Measurements from ENCODE around the gene BOC.

Gene BOC

DNA sequence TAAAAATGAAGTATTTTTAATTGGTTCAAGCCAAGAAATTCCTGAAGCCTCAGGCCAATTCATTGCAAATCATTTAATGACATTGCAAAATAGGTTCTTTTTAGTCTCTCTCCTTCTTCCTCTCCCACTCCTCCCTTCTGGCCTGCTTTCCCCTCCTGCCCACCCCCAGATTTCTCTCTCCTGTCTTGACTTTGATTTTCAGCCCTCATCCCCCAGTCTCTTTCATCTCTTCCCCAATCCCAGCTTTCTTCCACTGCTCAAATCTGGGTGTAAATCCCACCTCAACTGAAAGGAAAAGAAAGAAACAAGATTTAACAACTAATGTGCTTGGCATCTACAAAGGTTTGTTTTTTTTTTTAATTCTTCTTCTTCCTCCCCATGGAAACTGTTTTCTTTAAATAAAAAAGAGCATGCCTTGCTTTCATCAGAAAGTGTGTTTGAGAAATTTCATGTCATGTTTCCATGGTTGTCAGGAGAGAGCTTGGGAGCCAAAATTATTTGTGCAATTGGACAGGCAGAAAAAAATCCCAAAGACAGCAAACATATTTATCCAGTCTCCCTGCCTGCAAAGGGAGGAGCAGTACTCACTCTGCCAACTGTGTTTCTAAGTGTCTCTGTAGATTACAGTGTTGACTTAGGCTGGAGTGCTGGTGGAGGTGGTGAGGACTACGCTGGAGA lies 50.4 kb downstream of the BOC start:
- no peak overlapping the region for H3K4me3 ChIP-seq (ENCODE audit: low read length)
- no peak for DNase-seq (ENCODE audit: low read depth)
- TF ChIP-seq, protein P1, sequence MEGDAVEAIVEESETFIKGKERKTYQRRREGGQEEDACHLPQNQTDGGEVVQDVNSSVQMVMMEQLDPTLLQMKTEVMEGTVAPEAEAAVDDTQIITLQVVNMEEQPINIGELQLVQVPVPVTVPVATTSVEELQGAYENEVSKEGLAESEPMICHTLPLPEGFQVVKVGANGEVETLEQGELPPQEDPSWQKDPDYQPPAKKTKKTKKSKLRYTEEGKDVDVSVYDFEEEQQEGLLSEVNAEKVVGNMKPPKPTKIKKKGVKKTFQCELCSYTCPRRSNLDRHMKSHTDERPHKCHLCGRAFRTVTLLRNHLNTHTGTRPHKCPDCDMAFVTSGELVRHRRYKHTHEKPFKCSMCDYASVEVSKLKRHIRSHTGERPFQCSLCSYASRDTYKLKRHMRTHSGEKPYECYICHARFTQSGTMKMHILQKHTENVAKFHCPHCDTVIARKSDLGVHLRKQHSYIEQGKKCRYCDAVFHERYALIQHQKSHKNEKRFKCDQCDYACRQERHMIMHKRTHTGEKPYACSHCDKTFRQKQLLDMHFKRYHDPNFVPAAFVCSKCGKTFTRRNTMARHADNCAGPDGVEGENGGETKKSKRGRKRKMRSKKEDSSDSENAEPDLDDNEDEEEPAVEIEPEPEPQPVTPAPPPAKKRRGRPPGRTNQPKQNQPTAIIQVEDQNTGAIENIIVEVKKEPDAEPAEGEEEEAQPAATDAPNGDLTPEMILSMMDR (IDR thresholded peaks at IDR 0.05; ENCODE audit: insufficient read depth, low read depth, low read length, missing control alignments) = no peak

DNA sequence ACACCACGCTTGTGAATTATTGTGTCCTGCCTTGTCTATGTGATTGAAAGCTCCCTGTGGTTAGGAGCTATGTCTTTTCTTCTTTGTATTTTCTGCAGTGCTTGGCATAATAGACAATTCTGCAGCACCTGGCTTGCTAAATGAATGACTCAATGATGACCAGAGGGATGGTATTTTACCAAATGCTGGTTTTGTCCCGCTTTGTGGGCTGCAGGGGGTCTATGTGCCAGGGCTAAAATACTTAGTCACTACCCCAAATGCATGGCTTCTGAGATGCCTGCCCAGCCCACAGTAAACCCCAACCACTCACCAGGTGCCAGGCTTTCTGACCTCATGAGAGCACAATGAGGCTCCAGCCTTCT lies 50.9 kb downstream of the BOC start:
- no peak overlapping the region for H3K4me3 ChIP-seq (ENCODE audit: low read length)
- DNase-seq (ENCODE audit: low read depth) = no peak
- TF ChIP-seq, protein P1 (IDR thresholded peaks at IDR 0.05; ENCODE audit: insufficient read depth, low read depth, low read length, missing control alignments) = no peak

DNA sequence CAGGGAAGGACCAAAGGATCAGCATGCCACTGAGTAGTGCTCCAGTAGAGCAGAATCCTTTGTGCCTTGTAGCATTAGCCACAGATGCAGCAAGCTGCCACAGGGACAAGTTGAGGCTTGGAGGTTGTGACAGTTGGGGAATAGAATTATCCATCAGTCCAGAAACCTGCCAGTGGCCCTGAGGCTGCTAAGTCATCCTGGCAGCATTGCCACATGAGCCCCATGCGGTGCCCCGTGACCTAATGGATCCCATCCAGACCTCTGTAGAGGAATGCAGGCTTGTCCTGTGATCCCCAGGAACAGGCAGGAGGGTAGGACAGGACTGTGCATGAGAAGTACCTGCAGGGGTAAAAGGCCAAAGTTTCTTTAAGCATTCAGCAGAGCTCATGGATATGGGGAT lies 51.7 kb downstream of the BOC start:
- peak; percentile 74 for DNase-seq (ENCODE audit: low read depth)
- H3K4me3 ChIP-seq (ENCODE audit: low read length) = no peak overlapping the region
- TF ChIP-seq, protein P1 (IDR thresholded peaks at IDR 0.05; ENCODE audit: insufficient read depth, low read depth, low read length, missing control alignments) = no peak

DNA sequence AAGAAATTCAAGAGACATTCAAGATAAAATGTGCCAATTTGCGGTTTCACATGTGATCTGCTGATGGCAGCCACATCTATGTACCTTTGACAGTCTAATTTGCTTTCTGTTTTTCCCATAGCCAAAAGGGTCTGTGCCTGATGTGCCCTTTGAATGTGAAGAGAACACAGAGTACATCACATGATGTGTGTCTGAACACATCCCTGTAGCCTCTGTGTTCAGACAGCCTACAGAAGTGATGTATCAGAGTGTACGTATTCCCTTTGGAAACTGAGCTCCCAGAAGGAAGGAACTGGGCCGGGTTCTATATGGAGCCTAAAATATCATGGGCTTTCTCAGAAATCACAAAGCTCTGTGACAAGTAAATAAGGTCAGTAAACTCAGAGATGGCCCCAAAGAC lies 52.4 kb downstream of the BOC start:
- TF ChIP-seq, protein P1 (IDR thresholded peaks at IDR 0.05; ENCODE audit: insufficient read depth, low read depth, low read length, missing control alignments) = no peak
- no peak for DNase-seq (ENCODE audit: low read depth)
- H3K4me3 ChIP-seq (ENCODE audit: low read length) = no peak overlapping the region

DNA sequence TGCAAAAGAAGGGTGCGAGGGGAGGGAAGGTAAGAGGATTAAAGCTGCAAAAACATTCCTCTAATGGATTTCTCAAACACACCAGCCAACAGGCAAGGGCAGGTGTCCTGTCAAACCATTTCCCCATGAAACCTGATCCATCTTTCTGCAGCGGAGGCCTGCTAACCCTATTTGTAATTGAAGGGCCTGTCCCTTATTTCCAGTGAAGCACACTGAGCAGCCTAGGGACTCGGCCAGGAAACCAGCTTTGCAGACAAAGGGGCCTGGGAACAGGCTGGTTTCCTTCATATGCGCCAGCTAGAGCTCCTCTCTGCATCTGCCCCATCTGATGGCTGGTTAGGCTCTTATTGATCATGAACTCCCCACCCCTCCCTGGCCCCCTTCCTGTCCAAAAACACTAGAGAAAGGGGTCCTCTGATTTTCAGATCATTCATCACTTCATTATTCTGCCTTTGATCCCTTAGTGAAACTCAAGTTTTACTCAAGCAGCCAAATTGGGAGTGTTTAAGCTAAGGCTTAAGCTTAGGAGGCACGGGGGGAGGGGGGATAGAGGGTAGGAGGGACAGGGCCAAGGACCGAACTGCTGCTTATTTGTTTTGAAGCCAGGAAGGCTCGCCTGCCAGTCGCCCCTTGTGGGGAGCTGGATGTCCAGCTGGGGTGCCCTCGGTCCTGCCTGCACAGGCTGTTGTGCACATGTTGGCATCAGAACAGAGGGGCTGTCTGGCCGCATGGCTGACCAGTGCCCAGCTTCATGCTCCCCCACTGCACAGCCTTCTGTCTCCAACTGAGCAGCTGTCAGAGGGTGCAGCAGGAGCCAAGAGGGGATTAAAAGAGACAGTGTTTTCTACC lies 53.1 kb downstream of the BOC start:
- TF ChIP-seq, protein P1 (IDR thresholded peaks at IDR 0.05; ENCODE audit: insufficient read depth, low read depth, low read length, missing control alignments) = no peak
- DNase-seq (ENCODE audit: low read depth) = peak; percentile 43
- no peak overlapping the region for H3K4me3 ChIP-seq (ENCODE audit: low read length)

DNA sequence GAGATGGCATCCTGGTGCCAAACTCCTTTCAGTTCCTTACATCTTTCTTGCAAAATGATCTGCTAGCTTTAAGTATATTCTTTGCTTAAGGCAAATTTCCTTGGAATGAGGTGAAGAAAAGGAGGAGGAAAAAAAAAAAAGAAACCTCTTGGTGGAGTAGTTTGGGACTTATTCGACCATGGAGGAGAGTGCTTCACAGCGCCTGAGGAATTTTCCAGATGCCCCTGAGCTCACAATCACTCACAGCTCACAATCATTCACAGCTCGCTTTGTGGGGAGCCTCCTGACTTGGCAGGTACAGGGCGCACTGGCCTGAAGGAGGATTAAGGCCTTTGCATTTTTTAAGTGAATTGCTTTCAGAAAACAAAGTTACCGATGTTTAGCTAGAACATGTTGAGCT lies 53.9 kb downstream of the BOC start:
- TF ChIP-seq, protein P1 (IDR thresholded peaks at IDR 0.05; ENCODE audit: insufficient read depth, low read depth, low read length, missing control alignments) = no peak
- DNase-seq (ENCODE audit: low read depth) = no peak
- no peak overlapping the region for H3K4me3 ChIP-seq (ENCODE audit: low read length)
